GM23248 (cell line): ENCODE measurements around the gene HHIPL2. TPM values are rescaled to one million over a fixed set of nuclear protein-coding genes. Genes with fewer than 3 reads are reported as not detected.

ENCODE experiments used
- DNase-seq: peaks from one replicate; pipeline ENCODE4 v3.0.0-alpha.2; 2015
- H2AFZ ChIP-seq: fragments of 200-600 bp; sonication (generic); 2 replicates; pipeline ENCODE4 v1.6.1; 2016; ENCODE audit warnings: antibody characterized with exemption
- H3F3A ChIP-seq: fragments of 200-600 bp; sonication (generic); 2 replicates; pipeline ENCODE4 v1.6.1; 2016; ENCODE audit warnings: mild to moderate bottlenecking, antibody characterized with exemption, mixed run types; ENCODE audit not compliant: insufficient read depth
- H3K27ac ChIP-seq: fragments of 200-600 bp; sonication (generic); 2 replicates; pipeline ENCODE4 v1.5.1; 2016; ENCODE audit warnings: mild to moderate bottlenecking
- H3K27me3 ChIP-seq: fragments of 200-600 bp; sonication (generic); replicated peaks from 2 replicates; pipeline ENCODE4 v1.6.1; 2016; ENCODE audit warnings: mild to moderate bottlenecking; ENCODE audit not compliant: insufficient read depth
- H3K36me3 ChIP-seq: fragments of 200-600 bp; sonication (generic); 2 replicates; pipeline ENCODE4 v1.6.1; 2016; ENCODE audit warnings: low read depth, mild to moderate bottlenecking
- H3K4me1 ChIP-seq: fragments of 200-600 bp; sonication (generic); 2 replicates; pipeline ENCODE4 v1.6.1; 2016; ENCODE audit warnings: mild to moderate bottlenecking; ENCODE audit not compliant: insufficient read depth
- H3K4me2 ChIP-seq: fragments of 200-600 bp; sonication (generic); one replicate; pipeline ENCODE4 v1.6.1; 2016; ENCODE audit warnings: mild to moderate bottlenecking; ENCODE audit not compliant: unreplicated experiment
- H3K4me3 ChIP-seq: fragments of 200-600 bp; sonication (generic); 2 replicates; pipeline ENCODE4 v1.5.1; 2016; ENCODE audit warnings: mild to moderate bottlenecking
- H3K79me2 ChIP-seq: fragments of 200-600 bp; sonication (generic); 2 replicates; pipeline ENCODE4 v1.6.1; 2016; ENCODE audit warnings: mild to moderate bottlenecking; ENCODE audit not compliant: insufficient read depth
- H3K9ac ChIP-seq: fragments of 200-600 bp; sonication (generic); 2 replicates; pipeline ENCODE4 v1.6.1; 2016; ENCODE audit warnings: mild to moderate bottlenecking
- H3K9me2 ChIP-seq: fragments of 200-600 bp; sonication (generic); 2 replicates; pipeline ENCODE4 v1.6.1; 2016; ENCODE audit warnings: mixed run types, mild to moderate bottlenecking, moderate library complexity; ENCODE audit not compliant: insufficient read depth
- H3K9me3 ChIP-seq: fragments of 200-600 bp; sonication (generic); one replicate; pipeline ENCODE4 v1.6.1; 2017; ENCODE audit warnings: low read depth
- H4K20me1 ChIP-seq: fragments of 200-600 bp; sonication (generic); 2 replicates; pipeline ENCODE4 v1.6.0; 2016; ENCODE audit not compliant: insufficient read depth
- EZH2 ChIP-seq: fragments of 200-600 bp; sonication (generic); IDR thresholded peaks from 2 replicates; pipeline ENCODE4 v1.6.1; 2018; ENCODE audit warnings: antibody characterized with exemption, mild to moderate bottlenecking; ENCODE audit not compliant: insufficient read depth, poor library complexity, severe bottlenecking
- EZH2phosphoT487 ChIP-seq: fragments of 200-600 bp; sonication (generic); IDR thresholded peaks from 2 replicates; pipeline ENCODE4 v1.6.1; 2018; ENCODE audit warnings: antibody characterized with exemption, moderate library complexity, mild to moderate bottlenecking, low read depth; ENCODE audit not compliant: insufficient read depth
- WGBS, 2 experiments: methylation state at CpG; one replicate each; pipeline ENCODE4 v1.1.6; 2015 to 2017; ENCODE audit warnings: low lambda C conversion rate in 2 of 2, low coverage in 1 of 2; ENCODE audit errors: missing lambda C conversion rate in 2 of 2; 5-methylcytosine and 5-hydroxymethylcytosine counted together
- in situ Hi-C: fragments of 300-500 bp; cut with MboI; formaldehyde crosslinking; loops from 2 replicates; pipeline ENCODE4 v1.15.0; 2020
- polyA plus RNA-seq: library from polyadenylated mRNA; unstranded; fragments of >200 nt; fragmentation: Nextera tagmentation; extraction: Ambion mirVana; gene quantifications from 2 replicates; pipeline ENCODE4 v1.2.1, GENCODE V29; 2016
- total RNA-seq: library from RNA; depleted of rRNA; stranded (reverse); fragments of >200 nt; shearing (Covaris generic); gene quantifications from 2 replicates; pipeline ENCODE4 v1.2.3, GENCODE V29; 2014

HHIPL2 gene
- total and polyA plus RNA-seq, 2 experiments from 2014 or later: 1.3 TPM

GRCh38 chr1:222582099-222582774, 34.3 kb upstream of the HHIPL2 start:
- Histone ChIP-seq H3K36me3 (peaks cover 19% of the 10 kb centered on the region; the same call in 1 of the 2 replicates), H3K9me2 (no peaks in the 10 kb centered on the region), H3K9ac (no peak overlapping the region), H4K20me1 (no peaks in the 10 kb centered on the region), H3K9me3 (no peaks in the 10 kb centered on the region), H3F3A (peaks cover 21% of the 10 kb centered on the region), H3K79me2 (peaks cover 34% of the 10 kb centered on the region), H3K4me2 (peak overlapping the region; percentile 10), H3K27ac (peak overlapping the region; percentile 58), H3K27me3 (no peaks in the 10 kb centered on the region), H3K4me1 (peaks cover 13% of the 10 kb centered on the region), H3K4me3 (no peak overlapping the region), H2AFZ (no peak overlapping the region)
- peak; percentile 58 for DNase-seq
- TF ChIP-seq EZH2phosphoT487 (no peak), EZH2 (no peak)
- in situ Hi-C loops: no loop called here
- 79 to 80% methylated on average over 4 of the region's 4 CpGs for WGBS, 2 experiments

GRCh38 chr1:222579316-222579715, 31.4 kb upstream of the HHIPL2 start:
- WGBS, 2 experiments: 96 to 98% methylated on average over 3 of the region's 3 CpGs
- in situ Hi-C loops: no loop called here
- peaks cover 13% of the 10 kb centered on the region for H3K4me1 ChIP-seq

GRCh38 chr1:222570837-222571236, 22.9 kb upstream of the HHIPL2 start:
- Histone ChIP-seq H3K4me2 (no peak overlapping the region), H3K9me2 (no peaks in the 10 kb centered on the region), H3K27me3 (no peaks in the 10 kb centered on the region), H3F3A (no peaks in the 10 kb centered on the region), H3K36me3 (peaks cover 33% of the 10 kb centered on the region), H3K9me3 (no peaks in the 10 kb centered on the region), H4K20me1 (no peaks in the 10 kb centered on the region), H3K4me3 (no peak overlapping the region), H2AFZ (no peak overlapping the region), H3K27ac (no peak overlapping the region), H3K79me2 (no peaks in the 10 kb centered on the region; the same call in 1 of the 2 replicates), H3K4me1 (no peaks in the 10 kb centered on the region), H3K9ac (no peak overlapping the region)
- in situ Hi-C loops: no loop called here
- TF ChIP-seq EZH2phosphoT487: no peak
- no peak for TF ChIP-seq EZH2
- 90 to 95% methylated on average over 1 of the region's 1 CpG for WGBS, 2 experiments
- DNase-seq: no peak

More at GRCh38 chr1:222579316-222579715, 31.4 kb upstream of the HHIPL2 start:
- H3K36me3 ChIP-seq: peaks cover 27% of the 10 kb centered on the region
- H3K79me2 ChIP-seq: peaks cover 5% of the 10 kb centered on the region; the same call in 1 of the 2 replicates
- no peak for DNase-seq
- TF ChIP-seq EZH2phosphoT487 (no peak), EZH2 (no peak)
- H3K27ac ChIP-seq: no peak overlapping the region
- H3K27me3 ChIP-seq: no peaks in the 10 kb centered on the region
- peaks cover 21% of the 10 kb centered on the region for H3F3A ChIP-seq
- no peaks in the 10 kb centered on the region for H3K9me2 ChIP-seq
- H3K9ac ChIP-seq: no peak overlapping the region
- no peak overlapping the region for H2AFZ ChIP-seq
- H3K9me3 ChIP-seq: no peaks in the 10 kb centered on the region
- no peak overlapping the region for H3K4me2 ChIP-seq
- H3K4me3 ChIP-seq: no peak overlapping the region
- H4K20me1 ChIP-seq: no peaks in the 10 kb centered on the region

DNA sequence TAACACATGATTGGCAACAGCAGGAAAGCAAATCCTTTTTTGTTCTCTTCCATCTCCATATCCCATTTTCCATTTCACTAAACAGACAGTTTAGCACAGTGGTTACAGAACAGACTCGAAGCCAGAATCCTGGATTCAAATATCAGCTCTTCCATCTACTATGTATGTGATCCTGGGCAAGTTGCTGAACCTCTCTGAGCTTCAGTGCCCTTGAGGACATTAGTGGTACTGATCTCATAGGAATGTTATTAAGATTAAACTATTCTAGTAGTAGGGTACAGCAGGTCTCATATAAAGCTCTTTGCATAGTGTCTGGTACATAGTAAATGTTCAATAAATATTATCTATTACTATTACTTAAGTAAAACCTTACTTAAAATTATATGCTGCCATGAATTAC, 13.8 kb upstream of the HHIPL2 start:
- no peak overlapping the region for H3K9ac ChIP-seq
- no peak overlapping the region for H3K27ac ChIP-seq
- no peaks in the 10 kb centered on the region for H3F3A ChIP-seq
- no peak for DNase-seq
- no peaks in the 10 kb centered on the region for H3K9me3 ChIP-seq
- H3K4me1 ChIP-seq: no peaks in the 10 kb centered on the region
- no peak for TF ChIP-seq EZH2
- no peak for TF ChIP-seq EZH2phosphoT487
- in situ Hi-C loops: no loop called here
- H4K20me1 ChIP-seq: no peaks in the 10 kb centered on the region
- H3K9me2 ChIP-seq: no peaks in the 10 kb centered on the region
- H3K4me3 ChIP-seq: no peak overlapping the region
- no peaks in the 10 kb centered on the region for H3K27me3 ChIP-seq
- H3K79me2 ChIP-seq: 0 out of 2 replicates have a peak, but pooled peaks cover 8% of the 10 kb centered on the region
- no peak overlapping the region for H2AFZ ChIP-seq
- 97 to 100% methylated on average over 1 of the region's 1 CpG for WGBS, 2 experiments
- H3K4me2 ChIP-seq: no peak overlapping the region
- H3K36me3 ChIP-seq: peaks cover 9% of the 10 kb centered on the region
